HUDEP-2 (cell line): ENCODE measurements around the gene SIVA1.

Experiments used
- DNase-seq, 76 experiments: peaks; one replicate each; lab custom pipeline; 2025; ENCODE audit not compliant: unreplicated experiment in 76 of 76; lab: John Stamatoyannopoulos, UW

Gene SIVA1

DNA sequence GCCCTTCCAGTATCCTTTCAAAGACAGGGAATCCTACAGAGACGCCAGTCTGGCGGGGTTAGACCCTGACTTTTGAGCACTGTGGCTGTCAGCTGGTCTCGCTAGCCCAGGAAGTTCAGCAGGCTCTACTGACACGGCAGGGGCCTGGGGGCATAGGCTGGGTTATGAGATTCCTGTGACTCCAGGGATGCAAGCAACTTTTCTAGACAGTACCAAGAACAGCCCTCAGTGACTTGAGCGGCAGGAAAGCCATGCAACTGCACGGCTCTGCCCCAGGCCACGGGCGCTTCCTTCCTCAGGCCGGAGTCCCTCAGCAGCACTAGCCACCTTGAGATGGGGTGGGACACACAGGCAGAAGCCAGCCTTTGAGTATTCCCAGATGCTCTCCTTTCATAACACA is 5.1 kb upstream of the SIVA1 start:
- no peak for DNase-seq

DNA sequence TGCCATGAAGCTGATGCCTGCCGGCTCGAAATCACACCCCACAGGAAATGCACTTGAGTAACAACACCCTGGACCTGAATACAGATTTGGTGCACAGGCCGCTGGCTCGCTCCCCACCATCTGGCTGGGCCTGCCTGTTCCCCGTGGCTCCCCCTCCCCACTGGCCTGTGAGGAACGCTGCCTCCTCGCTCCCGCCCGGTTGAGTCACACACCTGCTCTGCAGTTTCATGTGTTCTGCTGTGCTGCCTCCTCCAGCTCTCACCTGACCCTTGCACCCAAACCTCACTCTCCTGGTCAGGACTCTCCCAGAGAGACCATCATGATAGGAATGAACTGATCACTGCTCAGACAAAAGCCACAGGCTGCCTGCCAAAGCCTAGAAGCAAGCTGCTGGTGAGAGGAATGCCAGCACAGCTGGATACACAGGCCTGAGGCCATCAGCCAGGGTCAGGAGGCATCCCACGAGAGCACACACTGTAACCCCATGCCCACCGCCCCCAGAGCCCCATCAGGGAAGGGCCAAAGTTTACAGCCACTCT is 3.8 kb upstream of the SIVA1 start:
- DNase-seq = no peak

DNA sequence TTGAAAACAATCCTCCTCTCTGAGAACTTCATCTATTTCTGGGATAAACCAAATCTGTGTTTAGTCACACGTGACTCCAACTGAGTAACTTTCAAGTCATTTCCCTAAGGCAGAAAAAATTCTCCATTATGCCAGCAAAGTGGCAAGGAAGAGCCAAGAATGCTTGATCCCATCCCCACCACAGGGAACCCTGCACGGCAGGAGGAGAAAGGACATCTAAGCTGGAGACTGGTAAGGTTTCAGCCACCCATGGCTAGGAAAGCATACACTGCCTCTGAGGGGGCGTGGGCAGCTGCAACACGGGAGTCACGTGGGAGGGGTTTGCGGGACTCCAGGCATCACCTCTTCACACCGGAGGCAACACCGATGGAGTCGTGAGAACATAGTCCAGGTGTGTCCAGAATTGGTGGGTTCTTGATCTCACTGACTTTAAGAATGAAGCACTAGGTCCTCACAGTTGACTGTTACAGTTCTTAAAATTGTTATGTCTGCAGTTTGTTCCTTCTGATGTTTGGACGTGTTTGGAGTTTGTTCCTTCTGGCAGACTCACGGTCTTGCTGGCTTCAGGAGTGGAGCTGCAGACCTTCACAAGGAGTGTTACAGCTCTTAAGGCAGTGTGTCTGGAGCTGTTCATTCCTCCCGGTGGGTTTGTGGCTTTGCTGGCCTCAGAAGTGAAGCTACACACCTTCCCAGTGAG is 2.7 kb upstream of the SIVA1 start:
- no peak for DNase-seq

DNA sequence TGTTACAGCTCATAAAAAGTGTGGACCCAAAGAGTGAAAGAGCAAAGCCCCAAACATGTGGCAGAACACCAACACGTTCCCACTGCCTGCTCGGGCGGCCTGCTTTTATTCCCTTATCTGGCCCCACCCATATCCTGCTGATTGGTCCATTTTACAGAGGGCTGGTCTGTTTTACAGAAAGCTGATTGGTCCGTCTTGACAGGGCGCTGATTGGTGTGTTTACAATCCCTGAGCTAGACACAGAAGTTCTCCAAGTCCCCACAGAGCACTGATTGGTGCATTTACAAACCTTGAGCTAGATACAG is 2.2 kb upstream of the SIVA1 start:
- DNase-seq = peak in 20 of 76 experiments; percentile 6 to 36 (median 20)

DNA sequence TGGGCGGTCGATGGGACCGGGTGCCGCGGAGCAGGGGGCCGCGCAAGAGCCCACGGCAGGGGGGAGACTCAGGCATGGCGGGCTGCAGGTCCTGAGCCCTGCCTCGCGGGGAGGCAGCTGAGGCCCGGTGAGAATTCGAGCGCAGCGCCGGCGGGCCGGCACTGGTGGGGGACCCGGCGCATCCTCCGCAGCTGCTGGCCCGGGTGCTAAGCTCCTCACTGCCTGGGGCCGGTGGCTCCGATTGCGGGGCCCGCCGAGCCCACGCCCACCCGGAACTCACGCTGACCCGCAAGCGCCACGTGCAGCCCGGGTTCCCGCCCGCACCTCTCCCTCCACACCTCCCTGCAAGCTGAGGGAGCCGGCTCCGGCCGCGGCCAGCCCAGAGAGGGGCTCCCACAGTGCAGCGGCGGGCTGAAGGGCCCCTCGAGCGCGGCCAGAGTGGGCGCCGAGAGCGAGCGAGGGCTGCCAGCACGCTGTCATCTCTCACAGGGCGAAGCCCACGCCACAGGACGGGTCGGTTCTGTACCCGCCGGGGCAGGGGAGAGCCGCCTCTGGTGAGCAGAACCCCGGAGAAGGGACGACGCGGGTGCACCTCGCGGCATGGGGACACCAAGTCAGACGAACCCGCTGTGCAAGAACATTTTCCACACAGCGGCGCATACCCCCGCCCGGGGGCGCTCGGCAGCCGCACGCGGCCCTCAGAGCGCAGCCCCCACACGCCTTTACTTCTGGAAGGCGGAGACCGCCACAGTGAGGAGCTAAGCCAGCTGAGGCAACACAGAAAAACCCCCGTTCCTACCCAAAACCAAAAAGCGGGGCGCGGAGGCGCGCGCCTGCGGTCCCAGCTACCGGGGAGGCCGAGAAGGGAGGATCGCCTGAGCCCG is 1.2 kb upstream of the SIVA1 start:
- no peak for DNase-seq

DNA sequence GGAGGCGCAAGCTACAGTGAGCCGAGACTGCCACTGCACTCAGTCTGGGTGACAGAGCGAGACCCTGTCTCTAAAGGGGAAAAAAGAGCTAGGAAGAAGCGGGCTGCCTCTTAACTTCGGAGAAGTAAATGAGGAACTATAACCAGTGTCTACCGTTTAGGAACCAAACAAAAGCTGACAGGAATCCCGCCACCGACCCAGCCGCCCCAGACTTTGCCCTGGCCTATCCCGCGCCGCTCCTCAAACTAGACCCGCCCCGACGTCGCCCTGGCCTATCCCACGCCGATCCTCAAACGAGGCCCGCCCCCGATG is 568 bp upstream of the SIVA1 start:
- DNase-seq = peak in 2 of 76 experiments; percentile 58 to 93

DNA sequence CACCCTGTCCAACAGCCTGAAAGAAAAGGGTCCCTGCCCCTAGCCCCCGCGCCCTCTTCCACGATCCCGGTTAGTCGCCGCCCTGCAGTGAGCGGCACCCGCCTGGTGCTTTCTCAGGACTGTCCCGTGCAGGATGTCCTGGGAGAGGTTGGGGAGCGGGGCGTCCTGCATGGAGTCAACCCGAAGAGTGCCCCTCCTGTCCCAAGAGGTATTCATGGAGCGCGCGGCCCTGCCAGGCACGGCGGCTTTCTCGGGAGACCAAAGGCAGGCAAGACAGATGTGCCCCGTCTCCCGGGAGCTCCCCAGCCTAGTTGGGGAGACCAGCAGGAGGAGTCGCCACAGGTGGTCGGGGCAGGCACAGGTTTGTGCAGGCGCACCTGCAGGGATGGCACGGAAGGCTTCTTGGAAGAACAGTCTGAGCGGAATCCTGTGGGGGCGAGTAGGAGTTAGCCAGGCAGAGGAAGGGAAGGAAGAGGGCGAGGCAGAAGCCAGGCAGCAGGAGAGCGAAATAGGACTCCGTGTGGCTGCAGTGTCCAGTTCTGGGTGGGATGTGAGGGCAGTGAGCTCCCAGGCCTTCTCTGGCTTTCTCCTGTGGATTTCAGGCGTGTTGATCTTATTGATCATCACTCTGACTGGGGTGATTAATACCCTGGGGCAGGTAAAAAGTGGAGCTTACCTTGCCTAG is 723 bp downstream of the SIVA1 start:
- DNase-seq = peak in 1 of 76 experiments; percentile 12

DNA sequence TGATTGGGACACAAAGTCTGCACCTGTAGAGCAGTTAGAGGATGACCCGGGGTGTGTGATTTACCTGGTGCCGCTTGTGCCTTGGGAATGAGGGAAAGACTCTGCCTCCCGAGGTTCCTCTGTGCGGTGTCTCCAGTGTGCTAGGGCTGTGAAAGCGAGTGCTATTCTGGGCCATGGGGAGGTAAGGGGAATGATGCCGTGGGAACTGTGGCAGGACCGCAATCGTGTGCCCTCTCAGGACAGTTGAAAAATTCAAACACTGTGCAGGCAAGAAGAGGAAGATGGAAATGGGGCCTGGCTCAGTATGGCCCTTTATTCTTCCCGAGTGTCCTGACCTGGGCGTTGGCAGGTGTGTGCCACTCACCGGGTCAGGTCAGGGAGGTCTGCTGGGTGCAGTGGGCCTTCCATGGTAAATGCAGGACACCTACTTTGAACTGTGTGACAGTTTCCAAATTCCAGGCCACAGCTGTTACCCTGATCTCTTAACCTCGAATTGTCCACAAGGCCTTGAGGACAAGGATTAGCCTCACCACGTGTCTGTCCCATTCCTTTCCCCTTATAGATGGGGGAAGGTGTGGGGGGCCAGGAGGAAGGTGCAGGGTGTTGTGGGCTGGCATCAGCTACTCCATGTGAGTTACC is 1.4 kb downstream of the SIVA1 start:
- no peak for DNase-seq

DNA sequence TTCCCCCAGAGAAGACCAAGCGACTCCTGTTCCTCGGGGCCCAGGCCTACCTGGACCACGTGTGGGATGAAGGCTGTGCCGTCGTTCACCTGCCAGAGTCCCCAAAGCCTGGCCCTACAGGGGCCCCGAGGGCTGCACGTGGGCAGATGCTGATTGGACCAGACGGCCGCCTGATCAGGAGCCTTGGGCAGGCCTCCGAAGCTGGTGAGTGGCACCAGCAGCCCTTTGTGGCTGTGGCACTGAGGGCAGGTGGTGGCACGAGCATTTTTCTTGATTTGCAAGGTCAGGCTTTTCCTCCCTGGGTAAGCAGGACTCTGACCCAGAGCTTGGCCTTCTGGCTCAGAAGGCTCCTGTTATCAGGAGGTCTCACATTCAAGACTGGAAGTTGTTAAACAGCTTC is 2.7 kb downstream of the SIVA1 start:
- DNase-seq = no peak

DNA sequence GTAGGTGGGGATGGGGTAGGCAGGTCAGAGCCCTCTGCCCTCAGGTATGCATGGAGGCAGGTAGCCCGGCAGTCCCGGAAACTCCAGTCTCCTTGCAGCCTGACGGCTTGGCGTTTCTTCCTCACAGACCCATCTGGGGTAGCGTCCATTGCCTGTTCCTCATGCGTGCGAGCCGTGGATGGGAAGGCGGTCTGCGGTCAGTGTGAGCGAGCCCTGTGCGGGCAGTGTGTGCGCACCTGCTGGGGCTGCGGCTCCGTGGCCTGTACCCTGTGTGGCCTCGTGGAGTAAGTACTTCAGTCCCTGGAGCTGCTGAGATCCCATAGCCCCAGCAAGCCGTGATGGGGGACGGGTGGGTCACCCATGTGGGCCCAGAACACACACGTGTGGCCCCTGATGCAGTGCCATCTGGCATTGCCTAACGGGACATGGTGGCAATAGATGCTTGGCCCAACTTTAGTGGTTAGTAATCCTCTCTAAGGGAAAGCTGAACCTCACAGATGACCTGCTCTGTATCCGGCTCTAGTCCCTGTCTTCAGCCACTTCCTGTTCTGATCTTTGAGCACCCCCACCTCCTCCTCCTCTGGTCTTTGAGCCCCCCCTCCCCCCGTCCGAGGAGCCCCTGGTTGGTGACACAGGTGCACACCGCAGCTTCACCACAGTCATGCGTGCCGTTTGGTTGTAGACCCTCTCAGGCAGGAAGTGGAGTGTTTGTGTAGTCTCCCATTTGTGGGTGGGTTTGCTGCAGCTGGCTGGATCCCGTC is 3.7 kb downstream of the SIVA1 start:
- no peak for DNase-seq

DNA sequence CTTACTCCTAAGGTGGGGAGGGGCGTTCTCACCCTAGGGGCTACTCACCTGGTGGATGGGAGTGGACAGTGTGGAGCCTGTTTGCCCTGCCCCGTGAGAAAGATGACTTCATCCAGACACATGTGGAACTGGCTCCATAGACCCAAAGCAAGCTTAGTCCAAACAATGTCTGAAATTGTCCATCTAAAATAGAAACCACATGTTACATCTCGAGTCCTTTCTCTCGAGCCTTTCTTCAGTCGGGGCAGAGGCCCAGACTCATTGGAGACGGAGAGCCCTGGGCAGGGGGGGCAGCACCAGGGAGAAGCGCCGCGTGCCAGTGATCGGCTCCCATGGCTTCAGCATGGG is 4.3 kb downstream of the SIVA1 start:
- no peak for DNase-seq

DNA sequence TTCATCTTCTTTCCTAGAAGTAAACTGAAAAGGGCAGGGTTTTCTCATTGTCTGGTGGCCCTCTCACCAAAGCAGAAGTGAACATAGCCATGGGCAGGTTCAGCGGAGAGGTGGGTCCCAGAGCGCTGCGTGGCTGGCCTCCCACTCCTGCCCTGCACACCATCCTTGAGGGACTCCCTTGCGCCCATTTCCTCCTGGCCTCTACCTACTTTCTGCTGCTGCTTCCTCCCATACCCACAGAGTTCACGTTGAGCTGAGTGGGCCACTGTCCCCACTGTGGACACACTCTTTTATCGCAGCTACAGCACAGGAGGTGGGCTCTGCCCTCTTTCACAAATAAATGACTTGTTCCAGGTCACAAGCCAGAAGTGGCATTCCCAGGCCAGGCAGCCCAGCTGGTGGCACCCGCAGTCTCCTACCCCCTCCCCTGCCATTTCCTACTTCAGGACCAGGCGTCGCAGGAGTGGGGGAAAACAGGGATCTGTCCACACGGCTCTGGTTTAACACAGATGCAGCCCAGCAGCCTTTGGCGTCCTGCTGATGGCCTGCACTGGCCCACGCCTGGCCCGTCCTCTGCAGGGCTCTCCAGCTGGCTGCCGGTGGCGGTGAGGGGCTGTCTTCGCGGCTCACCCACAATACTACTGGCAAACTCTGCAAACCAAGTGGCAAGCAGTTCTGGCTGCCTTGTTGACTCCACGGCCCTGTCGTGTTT is 4.9 kb downstream of the SIVA1 start:
- no peak for DNase-seq

DNA sequence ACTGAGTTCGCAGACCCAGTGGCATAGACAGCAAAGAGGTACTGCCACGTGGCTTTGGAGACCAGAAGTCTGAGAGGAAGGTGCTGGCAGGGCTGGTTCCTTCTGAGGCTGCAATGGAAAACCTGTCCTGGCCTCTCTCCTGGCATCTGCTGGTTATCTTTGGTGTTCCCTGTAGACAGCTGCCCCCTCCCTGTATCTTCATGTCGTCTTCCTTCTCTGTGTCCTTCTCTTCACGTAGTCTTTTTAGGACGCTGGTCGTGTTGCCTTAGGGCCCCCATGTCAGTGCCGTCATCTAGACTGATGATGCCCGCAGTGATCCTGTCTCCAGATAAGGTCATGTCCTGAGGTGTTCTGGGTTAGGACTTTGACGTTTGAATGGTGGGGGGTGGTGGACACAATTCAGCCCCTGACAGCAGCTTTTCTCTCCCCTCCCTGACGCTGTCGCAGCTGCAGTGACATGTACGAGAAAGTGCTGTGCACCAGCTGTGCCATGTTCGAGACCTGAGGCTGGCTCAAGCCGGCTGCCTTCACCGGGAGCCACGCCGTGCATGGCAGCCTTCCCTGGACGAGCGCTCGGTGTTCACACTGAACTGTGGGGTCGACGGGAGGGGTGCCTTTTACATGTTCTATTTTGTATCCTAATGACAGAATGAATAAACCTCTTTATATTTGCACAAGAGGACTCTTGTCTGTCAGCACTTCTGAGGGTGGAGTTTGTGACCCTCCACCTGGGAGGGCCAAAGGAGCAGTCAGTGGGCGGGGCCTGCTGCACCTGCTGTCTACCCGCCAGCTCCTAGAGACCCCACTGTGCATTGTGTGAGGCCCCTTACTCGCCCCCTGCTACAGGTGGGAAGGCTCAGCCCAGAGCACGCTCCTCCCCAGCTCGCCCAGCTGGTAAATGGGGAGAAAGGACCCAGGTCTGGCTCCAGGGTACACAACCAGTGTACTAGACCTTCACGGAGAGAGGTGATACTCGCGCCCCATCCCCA is 6.3 kb downstream of the SIVA1 start:
- no peak for DNase-seq

DNA sequence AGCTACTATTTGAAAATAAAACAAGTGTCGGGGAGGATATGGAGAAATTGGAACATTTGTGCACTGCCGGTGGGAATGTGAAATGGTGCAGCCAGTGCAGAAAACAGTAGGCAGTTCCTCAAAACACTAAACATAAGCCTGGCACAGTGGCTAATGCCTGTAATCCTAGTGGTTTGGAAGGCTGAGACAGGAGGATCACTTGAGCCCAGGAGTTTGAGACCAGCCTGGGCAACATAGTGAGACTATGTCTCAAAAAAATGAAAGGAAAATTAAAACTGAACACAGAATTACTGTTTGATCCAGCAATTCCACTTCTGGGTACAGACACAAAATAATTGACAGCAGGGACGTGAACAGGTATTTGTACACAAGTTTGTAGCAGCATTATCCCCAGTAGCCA is 12.6 kb downstream of the SIVA1 start:
- no peak for DNase-seq

DNA sequence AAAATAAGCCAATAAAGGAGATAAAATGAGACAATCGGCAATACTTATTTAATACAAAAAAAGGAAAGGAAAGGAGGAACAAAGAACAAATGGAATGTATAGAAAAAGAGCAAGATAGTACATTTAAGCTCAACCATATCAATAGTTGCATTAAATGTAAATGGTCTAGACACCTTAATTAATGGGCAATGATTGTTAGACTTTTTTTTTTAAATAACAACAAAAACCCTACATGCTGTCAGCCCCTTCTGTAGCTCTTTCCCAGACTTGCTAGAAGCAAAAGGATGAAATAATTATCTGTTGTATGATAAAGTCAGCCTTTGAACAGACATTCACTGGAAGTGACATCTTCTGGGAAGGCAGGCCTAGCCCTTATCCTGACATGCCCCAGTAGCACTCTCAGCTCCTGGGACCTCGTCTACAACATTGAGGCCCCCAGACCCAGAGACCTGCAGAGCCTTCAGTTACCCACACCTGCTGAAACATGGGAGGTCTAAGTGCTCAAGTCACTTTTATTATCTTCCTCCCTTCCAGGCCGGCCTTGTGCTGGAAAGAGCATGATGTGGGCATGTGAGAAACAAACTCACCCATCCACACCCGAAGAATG is 13.4 kb downstream of the SIVA1 start:
- no peak for DNase-seq

DNA sequence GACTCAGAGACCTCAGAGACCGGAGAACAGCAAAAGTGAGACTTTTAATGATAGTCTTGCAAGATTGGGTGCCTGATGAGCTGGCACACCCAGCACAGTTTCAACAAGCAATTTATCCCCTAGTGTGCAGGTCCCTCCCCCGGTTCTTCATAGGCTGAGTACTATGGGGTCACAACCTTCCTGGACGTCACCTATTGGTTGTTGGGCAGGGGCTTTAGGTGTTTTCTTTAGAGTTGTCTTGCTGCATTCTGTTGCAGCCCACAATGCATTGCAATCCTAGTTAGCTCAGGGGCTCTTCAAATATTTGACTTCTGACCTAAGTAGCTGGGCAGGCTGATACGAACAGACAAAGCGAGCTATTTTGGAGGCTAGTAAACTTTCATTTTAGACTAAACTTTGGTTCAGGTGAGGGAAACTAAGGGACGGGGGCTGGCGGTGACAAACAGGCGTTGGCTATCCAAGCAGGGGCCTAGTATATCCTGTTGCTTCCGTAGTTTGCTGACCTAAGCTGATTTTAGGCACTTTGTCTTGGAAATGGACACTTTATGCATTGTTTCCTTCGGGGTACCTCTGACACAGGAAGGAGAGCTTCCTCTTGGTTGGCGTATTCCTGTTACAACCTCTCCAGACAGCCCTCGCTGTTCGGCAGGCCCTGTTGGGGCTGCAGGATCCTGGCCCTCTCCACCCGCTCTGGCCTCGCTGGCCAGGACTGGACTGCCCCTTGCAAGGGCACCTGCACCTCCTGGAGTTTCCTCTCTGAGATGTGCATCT is 14.1 kb downstream of the SIVA1 start:
- DNase-seq = no peak

DNA sequence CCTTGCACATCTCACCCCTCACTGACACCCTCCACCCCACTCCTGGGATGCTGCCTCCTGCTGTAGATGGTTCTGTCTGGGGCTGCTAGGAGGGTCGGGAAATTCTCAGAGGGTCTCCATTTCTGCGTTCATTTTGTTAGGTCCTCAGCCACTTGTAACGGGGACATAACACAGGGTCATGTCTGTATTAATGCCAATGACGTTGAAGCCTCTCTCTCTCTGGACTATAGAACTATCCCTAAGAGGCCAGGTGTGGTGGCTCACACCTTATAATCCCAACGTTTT is 14.6 kb downstream of the SIVA1 start:
- DNase-seq = no peak
